NCI-H1417 (cell line): ENCODE results near the gene MICU1.
A peak's percentile ranks its signal among the peaks of the same experiment; 100 is the strongest.
"Not testable (repeated sequence)": the region's sequence is repeated elsewhere in the genome, so short reads cannot be mapped to it uniquely, and the experiment has no call there.

Experiments used
- DNase-seq, 3 experiments: peaks; one replicate each; lab custom pipeline; 2025; lab: John Stamatoyannopoulos, UW

MICU1 gene

DNA sequence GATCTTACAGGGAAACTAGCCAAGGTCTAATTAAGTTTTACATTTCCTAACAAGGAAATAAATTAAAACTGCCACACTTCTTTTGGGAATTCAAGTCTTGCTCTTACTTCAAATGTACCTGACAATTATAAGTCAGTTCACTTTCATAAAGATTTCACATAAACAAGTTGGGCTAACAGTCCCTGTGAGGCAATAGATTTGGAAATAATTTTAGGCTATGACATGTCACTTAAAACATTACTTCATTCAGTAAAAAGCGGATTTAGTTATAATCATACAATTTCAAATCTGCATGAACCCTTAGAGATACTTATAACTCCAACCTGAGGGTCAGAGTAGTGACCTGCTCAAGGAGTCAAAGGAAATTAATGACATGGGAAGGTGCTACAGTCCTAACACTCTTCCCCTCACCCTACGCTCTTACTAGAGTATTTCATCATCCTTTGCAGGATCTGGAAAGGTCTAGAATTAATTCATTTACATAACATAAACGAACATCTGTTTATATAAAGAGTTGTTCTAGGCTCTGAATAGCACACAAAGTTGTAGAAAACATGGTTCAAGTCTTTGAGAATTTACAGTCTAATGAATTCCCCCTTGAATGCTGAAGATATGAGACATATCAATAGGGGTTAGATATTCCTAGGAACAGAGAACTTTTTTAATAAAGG lies 238.8 kb downstream of the MICU1 start:
- no peak for DNase-seq

DNA sequence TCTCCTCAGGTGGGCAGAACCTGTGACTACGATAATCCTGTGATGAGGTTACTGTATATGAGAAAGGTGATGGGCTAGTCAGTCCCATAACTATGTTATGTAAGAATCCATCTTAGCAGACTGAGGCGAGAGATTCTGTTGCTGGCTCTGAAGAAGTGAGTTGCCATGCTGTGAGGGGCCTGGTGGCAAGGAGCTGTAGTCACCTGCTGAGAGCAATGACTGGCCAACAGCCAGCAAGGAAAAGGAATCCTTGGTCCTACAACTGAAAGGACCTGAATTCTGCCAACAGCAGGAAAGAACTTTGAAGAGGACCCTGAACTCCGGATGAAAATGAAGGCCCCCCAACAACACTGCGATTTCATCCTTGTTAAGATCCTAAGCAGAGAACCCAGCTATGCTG lies 240.2 kb downstream of the MICU1 start:
- DNase-seq: no peak

DNA sequence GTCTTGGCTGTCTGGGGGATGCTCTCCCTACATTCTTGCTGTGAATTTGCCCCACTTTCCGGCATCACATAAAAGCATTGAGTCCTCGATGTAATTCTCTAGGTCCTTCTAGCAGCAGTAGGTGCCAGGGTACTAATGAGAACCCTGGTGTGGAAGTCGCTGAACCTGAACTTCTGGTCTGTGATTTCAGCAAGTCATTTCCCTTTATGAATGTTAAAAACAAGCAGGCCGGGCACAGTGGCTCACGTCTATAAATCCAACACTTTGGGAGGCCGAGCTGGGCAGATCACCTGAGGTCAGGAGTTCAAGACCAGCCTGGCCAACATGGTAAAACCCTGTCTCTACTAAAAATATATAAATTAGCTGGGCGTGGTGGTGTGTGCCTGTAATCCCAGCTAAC lies 240.9 kb downstream of the MICU1 start:
- DNase-seq: not testable (repeated sequence)

DNA sequence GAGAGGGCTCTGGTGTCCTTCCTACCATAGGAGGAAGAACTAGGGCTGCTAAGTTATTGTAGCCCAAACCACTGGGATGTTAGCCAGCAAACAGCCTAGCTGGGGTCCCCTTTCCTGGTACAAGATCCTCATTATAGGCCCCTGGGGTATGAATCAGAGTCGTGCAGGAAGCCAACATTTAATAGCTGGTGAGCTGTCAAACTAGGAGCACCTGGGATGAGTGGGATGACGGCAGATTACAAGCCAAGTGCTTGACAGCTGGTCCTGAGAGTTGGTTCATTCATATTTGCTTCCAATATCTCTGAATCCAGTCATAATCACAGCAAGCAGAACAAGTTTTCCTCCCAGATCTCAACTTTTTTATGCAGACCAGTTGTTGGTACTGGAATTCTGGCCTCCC lies 246.1 kb downstream of the MICU1 start:
- peak in 1 of 3 experiments; percentile 42 for DNase-seq

DNA sequence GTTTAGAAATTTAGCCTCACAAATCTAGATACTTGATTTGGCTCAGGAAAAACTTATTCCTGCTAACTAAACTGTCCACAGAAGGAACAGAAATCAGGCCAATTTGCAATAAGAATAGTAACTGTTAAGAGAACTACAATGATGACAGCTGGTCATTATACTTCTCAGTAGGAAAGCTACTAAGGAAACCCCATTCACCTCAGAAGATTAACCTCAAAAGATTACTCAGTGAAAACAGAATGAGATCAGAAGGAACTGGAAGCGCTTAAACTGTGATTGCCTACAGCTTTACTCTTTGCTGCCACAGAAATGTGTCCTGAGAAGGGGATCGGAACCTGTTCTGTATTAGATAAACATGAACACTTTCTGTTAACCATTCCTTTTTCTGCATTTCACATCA lies 246.8 kb downstream of the MICU1 start:
- no peak for DNase-seq

DNA sequence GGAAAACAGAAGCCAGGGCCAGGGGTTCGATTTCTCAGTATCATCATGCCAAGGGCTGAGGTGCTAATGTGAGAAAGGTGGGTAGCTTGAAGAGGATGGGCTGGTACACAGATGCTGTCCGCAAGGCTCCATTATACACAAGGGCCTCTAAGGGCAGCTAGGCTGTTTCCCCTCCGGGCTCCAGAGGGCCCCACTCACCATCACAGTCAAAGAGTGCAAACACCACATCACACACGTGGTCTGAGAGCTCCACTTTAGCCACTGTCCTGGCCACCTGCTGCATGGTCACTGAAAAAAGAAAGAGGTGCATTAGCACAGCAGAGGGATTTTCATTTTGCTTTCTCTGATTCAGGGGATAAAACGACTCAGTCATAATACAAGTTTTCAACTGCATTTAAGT lies 250.3 kb downstream of the MICU1 start:
- DNase-seq: peak in 1 of 3 experiments; percentile 7

DNA sequence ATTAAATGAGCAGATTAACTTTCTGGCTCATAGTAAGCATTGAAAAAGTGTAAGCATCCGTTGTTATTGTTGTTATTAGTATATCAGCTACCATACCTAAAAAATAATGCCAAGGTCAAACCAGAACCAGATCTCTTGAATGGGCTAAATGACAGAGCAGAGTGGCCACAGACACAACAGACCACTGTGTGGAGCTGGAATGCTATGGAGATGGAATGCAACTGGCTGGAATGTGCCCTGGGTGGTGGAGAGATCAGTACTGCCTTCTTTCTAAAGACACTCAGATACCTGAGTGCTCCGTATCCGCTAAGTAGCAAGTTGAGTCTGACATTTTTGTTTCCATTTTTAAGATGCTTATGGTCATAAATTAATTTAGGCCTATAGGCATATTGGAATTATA lies 250.7 kb downstream of the MICU1 start:
- no peak for DNase-seq

DNA sequence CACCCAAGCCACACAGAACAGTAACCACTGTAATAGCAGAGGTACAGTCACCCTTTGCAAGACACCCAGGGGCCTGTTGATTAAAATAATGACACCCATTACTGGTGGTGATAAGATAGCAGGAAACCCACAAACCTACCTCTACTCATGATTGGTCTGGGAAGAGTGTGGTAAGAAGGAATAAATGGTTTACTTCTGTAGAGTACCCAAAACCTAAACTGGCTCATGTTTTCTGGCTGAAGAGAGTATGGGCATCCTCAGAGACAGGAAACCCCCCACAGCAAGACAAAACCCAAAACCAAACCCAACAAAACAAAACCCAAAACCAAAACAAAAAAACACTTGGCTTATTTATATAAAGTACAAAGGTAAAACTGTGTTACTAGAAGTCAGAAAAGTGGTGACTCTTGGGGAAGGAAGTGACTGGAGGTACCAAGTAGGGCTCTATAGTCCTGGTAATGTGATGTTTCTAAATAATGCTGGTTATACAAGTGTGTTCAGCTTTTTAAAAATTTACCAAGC lies 255.6 kb downstream of the MICU1 start:
- no peak for DNase-seq

DNA sequence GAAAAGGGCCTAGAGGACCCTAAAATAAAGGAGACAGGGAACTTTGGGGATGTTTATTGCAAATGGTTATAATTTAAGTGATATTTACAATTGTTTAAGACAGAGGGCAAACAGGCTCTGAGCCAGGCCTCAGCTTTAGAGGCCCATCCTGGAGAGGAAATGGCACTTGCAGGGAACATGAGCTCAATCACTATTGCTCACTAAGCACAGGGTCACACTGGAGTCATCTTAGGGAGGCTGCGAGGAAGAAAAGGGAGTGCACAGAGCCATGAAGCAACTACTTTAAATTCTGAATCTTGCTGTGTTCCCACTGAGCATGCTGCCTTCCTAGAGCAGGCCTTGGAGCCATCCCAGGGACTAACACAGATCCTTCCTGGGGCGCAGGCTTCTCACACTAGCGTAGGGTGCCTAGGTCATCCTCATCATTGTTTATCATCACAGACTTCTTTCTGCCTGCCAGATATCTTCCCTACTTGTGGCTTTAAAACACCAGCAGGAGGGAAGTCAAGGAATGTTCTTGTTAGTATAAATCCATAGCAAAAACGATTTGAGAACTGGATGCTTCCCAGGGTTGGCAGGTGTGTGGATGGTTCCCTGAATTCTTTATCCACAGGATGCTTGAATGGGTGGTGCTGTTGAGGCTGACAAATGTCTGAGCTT lies 258.4 kb downstream of the MICU1 start:
- no peak for DNase-seq

DNA sequence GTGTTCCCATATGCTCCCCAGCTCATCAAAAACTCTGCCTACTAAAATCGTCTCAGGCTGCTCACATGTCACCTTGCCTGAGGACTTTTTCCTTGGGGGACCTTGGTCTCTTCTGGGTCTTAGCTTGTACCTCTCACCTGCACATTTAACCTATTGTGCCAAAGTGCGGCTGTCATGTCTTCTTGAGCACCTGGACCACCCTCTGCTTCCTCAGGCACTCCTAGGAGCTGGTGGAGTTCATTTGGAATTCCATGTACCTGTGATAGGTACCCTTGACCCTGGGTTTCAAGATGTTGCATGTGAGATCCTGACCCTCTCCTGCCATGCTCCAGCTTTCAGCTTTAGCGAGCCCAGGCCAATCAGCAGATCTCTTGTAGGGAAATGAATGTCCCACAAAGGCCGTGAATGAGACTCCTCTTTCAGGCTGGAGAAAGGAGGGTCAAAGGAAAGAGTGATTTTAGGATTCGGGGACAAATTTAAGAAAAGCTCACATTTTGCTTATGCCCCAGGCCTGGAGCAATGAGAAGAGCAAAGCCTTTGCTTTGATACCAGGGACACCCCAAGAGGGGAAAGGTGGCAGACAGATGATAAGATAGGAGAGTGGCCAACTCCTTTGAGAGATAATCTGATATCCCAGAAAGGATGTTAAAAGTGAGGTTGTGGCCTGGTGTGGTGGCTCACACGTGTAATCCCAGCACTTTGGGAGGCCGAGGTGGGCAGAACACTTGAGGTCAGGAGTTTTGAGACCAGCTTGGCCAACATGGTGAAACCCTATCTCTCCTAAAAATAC lies 260.6 kb downstream of the MICU1 start:
- DNase-seq: no peak

DNA sequence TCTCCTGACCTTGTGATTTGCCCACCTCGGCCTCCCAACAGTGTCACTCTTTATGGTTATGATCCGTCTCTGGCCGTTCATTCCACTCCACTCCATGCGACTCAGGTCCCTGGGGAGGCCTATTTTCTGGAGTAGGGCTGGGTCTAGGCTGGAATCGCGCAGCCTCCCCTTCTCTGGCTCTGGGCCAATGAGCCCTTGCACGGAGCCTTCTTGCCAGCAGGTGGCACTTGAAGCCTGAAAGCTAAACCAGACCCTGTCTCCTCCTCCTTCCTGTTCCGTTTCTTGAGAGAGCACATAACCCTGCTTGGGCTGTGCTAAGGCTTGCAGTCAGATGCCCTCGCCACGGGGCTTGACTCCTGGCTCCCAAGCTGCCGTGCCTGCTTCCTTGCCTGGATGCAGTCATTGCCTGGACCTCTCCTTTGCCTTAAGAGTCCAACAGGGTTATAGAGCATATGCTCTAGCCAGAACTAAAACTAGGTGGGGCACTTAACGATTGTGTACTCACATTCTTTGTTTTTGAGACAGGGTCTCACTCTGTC lies 261.6 kb downstream of the MICU1 start:
- DNase-seq: peak; percentile 59 to 92 (median 88)

DNA sequence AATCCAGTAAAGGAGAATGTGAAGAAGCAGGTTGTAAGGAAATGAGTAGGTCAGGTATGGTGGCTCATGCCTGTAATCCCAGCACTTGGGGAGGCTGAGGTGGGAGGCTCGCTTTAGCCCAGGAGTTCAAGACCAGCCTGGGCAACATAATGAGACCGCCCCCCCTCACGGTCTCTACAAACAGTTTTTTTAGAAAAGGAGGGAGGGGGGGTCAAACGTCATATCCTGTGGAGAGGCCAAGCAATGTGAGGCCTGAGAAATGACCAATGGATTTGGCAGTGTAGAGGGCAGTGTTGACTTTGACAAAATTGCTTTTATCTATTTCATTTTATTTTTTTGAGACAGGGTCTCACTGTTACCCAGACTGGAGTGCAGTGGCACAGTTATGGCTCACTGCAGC lies 268.9 kb downstream of the MICU1 start:
- no peak for DNase-seq

DNA sequence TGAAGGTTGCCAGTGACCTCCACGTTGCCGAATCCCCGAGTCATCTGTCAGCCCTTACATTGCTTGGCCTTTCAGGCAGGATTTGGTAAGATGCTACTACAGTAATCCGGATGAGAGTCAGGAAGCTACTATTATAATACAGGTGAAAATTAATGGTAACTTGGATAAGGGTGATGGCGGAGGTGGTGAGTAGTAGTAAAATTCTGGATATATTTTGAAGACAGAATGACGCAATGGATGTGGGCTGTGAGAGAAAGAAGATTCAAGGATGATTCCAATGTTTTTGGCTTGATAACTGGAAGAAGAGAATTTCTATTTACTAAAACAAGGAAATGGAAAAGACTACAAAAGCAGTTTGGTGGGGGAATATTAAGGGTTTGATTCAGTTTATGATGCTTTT lies 269.8 kb downstream of the MICU1 start:
- no peak for DNase-seq

DNA sequence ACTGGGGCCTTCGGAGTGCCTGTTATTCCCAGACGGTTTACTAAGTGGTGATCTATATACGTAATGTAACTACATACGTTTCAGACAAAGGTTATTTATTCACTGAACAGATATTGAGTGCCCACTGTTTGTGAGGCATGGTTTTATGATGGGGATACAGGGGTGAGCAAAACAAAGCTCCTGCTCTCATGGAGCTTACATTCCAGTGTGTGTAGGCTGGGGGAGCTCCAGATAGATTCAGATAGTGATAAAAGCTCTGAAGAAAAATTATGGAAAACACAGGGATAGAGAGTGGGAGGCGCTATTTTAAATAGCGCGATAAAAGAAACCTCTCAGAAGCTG lies 270.7 kb downstream of the MICU1 start:
- DNase-seq: no peak

DNA sequence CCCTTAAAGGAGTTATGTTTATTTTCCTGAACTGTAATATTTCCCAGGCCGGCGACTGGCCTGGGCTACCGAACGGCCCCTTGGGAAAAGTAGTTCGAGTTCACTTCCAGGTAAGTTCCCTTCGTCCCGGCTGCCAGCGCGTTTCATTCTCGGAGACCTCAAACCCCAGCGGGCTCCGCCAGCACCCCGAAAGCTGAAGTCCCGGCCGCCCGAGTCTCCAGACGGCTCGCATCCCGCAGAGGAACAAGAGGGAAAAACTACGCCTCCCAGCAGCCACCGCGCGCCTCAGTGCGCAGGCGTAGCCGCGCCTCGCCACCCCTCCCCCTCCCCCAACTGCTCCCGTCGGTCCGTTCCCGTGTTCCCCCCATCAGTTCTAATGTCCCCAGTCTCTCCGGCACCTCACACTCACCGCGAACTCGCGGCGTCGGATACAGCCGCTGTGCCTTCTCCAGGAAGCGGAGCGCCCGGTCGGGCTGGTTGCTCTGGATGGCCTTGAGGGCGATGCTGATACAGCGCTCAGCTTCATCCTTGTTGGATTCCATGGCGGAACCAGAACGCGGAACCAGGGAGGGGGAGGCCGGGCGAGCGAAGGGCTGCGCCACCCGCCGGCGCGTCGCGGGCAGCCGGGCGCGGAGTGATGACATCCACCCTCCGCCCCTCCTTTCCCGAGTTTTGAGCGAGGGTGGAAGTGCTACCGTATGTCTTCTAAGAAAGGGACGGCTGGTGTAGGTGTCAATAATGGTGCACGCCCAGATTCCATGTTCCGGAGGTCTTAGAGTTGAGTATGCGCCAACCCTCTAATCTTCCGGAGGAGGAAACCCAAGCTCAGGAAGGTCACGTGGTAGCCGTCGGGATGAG lies 271.3 kb downstream of the MICU1 start, which contains the start of gene DNAJB12:
DNAJB12 (minus strand) TSS at position 564 of the 858 bp plus-strand sequence; CDS start at position 542, 22 bp downstream.
- DNase-seq: peak; percentile 87 to 93 (median 93)

DNA sequence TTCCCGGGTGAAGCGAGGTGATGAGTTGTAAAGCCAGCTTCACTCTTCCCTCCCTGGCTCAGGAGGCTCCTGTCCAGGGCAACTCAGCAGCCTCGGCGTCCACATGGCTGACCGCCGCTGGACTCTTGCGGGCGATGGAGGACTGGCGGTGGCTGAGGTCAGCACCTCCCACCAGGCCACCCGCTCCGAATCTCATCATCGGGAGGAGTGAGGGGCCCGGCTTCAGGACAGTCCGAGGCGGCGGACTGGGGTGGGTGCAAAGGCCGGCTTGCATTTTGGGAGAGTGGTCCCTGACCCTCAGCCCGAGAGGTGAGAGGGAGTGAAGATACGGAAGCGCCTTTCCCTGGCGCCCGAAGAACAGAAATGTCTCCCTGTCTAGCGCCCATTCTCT lies 271.9 kb downstream of the MICU1 start:
- peak in 1 of 3 experiments; percentile 46 for DNase-seq

DNA sequence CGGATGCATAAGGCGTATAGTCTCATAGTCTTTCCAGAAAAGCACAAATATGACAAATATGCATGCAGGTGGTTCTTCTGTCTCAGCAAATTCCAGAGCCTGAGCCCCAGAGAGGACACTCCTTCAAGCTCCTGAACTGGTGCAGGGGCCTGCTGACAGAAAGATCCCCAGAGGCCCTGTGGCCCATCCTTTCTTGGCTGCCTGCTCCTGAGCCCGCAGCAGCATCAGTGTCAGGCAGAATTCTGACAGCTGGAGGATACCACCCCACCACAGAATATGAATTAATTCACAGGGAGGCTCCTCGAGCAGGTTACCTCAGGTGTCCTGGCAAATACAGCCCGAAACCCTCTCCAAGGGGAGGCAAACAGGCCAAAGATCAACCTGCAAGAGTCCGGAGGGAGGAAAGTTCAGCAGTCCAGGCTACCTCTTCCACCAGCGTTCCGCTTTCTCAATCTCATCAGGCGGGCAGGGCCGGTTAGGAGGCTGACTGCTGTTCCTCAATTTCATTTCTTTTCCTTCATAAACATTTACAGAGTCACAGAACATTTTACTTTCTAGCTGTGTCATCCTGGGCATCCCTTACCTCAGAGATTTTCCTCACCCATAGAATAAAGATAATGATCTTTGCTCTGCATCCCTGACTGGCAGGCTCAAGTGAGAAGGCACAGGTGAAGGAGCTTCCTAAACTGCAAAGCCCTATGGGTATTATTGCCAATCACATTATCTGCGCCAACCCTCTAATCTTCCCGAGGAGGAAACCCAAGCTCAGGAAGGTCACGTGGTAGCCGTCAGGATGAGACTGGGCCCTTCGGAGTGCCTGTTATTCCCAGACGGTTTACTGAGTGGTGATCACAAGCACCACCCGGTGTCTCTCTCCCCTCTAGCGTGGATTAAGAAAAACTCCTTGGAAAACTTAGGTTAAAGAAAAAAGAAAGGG lies 272.6 kb downstream of the MICU1 start:
- DNase-seq: peak in 1 of 3 experiments; percentile 46

DNA sequence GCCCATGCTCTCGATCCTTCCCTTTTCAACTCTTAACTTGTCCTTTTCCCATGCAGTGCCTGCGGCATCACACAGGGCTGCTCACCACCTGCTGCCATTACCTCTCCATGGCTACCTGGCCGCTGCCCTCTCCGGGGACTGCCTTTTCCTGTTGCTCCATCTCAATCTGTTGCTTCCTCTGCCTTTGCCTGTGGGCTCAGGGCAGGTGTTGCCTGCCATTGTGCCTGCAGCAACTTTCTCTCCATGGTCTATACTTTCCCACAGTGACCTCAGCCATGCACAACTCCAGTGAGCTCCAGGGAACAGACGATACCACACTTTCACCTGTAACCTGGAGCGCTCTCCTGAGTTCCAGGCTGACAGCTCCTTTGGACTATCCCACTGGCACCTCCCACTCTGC lies 274.4 kb downstream of the MICU1 start:
- no peak for DNase-seq

DNA sequence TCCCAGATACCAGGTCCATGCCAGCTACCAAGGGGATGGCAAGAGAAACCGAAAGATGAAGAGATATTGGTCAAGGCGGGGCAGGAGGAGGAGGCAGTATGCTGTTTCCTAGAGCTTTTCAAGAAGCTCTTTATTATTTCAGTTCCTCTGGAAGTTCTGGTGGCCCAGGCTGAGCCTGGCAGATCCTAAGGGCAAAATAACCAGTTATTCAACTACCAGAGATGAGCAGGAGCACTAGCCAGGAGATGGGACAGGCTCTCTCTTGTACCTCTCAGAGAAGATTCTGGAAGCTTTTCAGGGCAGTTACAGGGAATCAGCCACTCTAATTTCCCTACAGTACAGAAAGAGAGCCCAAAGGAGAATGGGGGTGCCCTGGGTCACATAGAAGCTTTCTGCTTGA lies 276.4 kb downstream of the MICU1 start:
- no peak for DNase-seq

DNA sequence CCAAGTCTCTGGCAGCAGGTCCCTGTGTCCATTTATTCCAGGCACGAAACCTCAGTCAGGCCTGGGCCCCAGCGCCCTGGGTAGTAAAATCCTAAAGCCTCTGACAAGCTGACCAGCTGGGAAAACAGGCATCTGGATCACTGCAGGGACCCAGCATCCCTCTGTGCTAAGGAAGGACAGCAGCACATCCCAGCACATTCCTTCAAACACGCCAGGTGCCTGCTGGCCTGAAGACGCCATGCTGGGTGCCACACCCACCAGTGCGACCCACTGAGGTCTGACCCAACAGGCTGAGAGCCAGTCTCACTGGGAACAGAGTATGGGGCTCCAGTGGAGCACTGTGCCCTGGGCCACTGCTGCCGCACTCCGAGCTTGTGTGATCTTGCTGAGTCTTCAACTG lies 277.6 kb downstream of the MICU1 start:
- no peak for DNase-seq
